IPS-18c (cell line): ENCODE measurements around the gene LTA4H.

Source experiments
- H3K4me3 ChIP-seq: 2 replicates; pipeline ENCODE4 v1.7.0; 2013; ENCODE audit warnings: low read depth, mild to moderate bottlenecking, low read length, moderate library complexity; ENCODE audit not compliant: insufficient read depth
- H3K9me3 ChIP-seq: one replicate; pipeline ENCODE4 v1.6.1; 2013; ENCODE audit warnings: mild to moderate bottlenecking, low read length, moderate library complexity; ENCODE audit not compliant: control insufficient read depth, insufficient read depth

The LTA4H gene

GRCh38 chr12:95955549-95956159 is 79.7 kb downstream of the LTA4H start:
- H3K9me3 ChIP-seq = no peaks in the 10 kb centered on the region
- H3K4me3 ChIP-seq = no peak overlapping the region

GRCh38 chr12:95953000-95953399 is 82.4 kb downstream of the LTA4H start:
- no peaks in the 10 kb centered on the region for H3K9me3 ChIP-seq

GRCh38 chr12:95951515-95951914 is 83.9 kb downstream of the LTA4H start:
- no peak overlapping the region for H3K4me3 ChIP-seq
- H3K9me3 ChIP-seq = no peaks in the 10 kb centered on the region

More at GRCh38 chr12:95953000-95953399, 82.4 kb downstream of the LTA4H start:
- no peak overlapping the region for H3K4me3 ChIP-seq
